Mesodermal cell (in vitro differentiated cells): Measurements from ENCODE around the gene ITGA6.

Experiments used
- H3K27ac ChIP-seq: 2 replicates; pipeline ENCODE4 v1.7.0; 2013; ENCODE audit warnings: mild to moderate bottlenecking, low read depth, low read length, moderate library complexity; ENCODE audit not compliant: severe bottlenecking
- H3K36me3 ChIP-seq: 2 replicates; pipeline ENCODE4 v1.7.1; 2013; ENCODE audit warnings: mild to moderate bottlenecking, low read length, moderate library complexity; ENCODE audit not compliant: control insufficient read depth, insufficient read depth
- H3K4me1 ChIP-seq: one replicate; pipeline ENCODE4 v1.7.1; 2013; ENCODE audit warnings: mild to moderate bottlenecking, low read length; ENCODE audit not compliant: insufficient read depth, control insufficient read depth, poor library complexity, severe bottlenecking
- H3K4me3 ChIP-seq: 2 replicates; pipeline ENCODE4 v1.7.0; 2013; ENCODE audit warnings: low read length, control low read depth, mild to moderate bottlenecking; ENCODE audit not compliant: insufficient read depth, poor library complexity, severe bottlenecking; ENCODE audit errors: extremely low read depth
- H3K9me3 ChIP-seq: 2 replicates; pipeline ENCODE4 v1.7.1; 2013; ENCODE audit warnings: mild to moderate bottlenecking, low read length, moderate library complexity; ENCODE audit not compliant: control insufficient read depth
- WGBS, 2 experiments: methylation state at CpG; one replicate each; pipeline ENCODE4 v1.1.5; 2013; ENCODE audit warnings: missing lambda C conversion rate in 2 of 2; ENCODE audit not compliant: insufficient coverage in 2 of 2; 5-methylcytosine and 5-hydroxymethylcytosine counted together

ITGA6 gene

GRCh38 chr2:172484706-172485105, 57.3 kb downstream of the ITGA6 start:
- no peak overlapping the region for H3K4me3 ChIP-seq
- H3K4me1 ChIP-seq: peaks cover 10% of the 10 kb centered on the region
- H3K27ac ChIP-seq: no peak overlapping the region
- peaks cover 55% of the 10 kb centered on the region for H3K36me3 ChIP-seq
- H3K9me3 ChIP-seq: no peaks in the 10 kb centered on the region
- 83 to 93% methylated on average over 1 to 2 of the region's 2 CpGs for WGBS, 2 experiments

- no peaks in the 10 kb centered on the region for H3K4me1 ChIP-seq
- 100% methylated on average over 2 to 3 of the region's 3 CpGs for WGBS, 2 experiments
- no peak overlapping the region for H3K4me3 ChIP-seq
- peaks cover 76% of the 10 kb centered on the region for H3K36me3 ChIP-seq
- no peak overlapping the region for H3K27ac ChIP-seq
- no peaks in the 10 kb centered on the region for H3K9me3 ChIP-seq
Observed at GRCh38 chr2:172488556-172488955, 61.2 kb downstream of the ITGA6 start.

- no peaks in the 10 kb centered on the region for H3K9me3 ChIP-seq
- no peak overlapping the region for H3K27ac ChIP-seq
- H3K36me3 ChIP-seq: peaks cover 86% of the 10 kb centered on the region
- no peaks in the 10 kb centered on the region for H3K4me1 ChIP-seq
- H3K4me3 ChIP-seq: no peak overlapping the region
Observed at GRCh38 chr2:172489681-172490080, 62.3 kb downstream of the ITGA6 start.

- no peaks in the 10 kb centered on the region for H3K9me3 ChIP-seq
- no peak overlapping the region for H3K4me3 ChIP-seq
- peaks cover 69% of the 10 kb centered on the region for H3K36me3 ChIP-seq
- WGBS, 2 experiments: 93 to 100% methylated on average over 2 of the region's 3 CpGs
- H3K27ac ChIP-seq: no peak overlapping the region
- H3K4me1 ChIP-seq: no peaks in the 10 kb centered on the region
Observed at GRCh38 chr2:172496160-172496608, 68.8 kb downstream of the ITGA6 start.

GRCh38 chr2:172507199-172507598, 79.8 kb downstream of the ITGA6 start:
- WGBS, 2 experiments: 70% methylated on average over 2 of the region's 4 CpGs
- H3K9me3 ChIP-seq: peaks cover 2% of the 10 kb centered on the region
- H3K27ac ChIP-seq: no peak overlapping the region
- peaks cover 16% of the 10 kb centered on the region for H3K36me3 ChIP-seq
- no peak overlapping the region for H3K4me3 ChIP-seq
- no peaks in the 10 kb centered on the region for H3K4me1 ChIP-seq

- peaks cover 23% of the 10 kb centered on the region for H3K9me3 ChIP-seq
- H3K4me3 ChIP-seq: no peak overlapping the region
- WGBS, 2 experiments: 86 to 100% methylated on average over 1 to 5 of the region's 6 CpGs
- H3K36me3 ChIP-seq: no peaks in the 10 kb centered on the region
- H3K27ac ChIP-seq: no peak overlapping the region
- no peaks in the 10 kb centered on the region for H3K4me1 ChIP-seq
Observed at GRCh38 chr2:172510088-172510487, 82.7 kb downstream of the ITGA6 start.

- Histone ChIP-seq H3K36me3 (no peaks in the 10 kb centered on the region), H3K4me1 (no peaks in the 10 kb centered on the region), H3K9me3 (peaks cover 26% of the 10 kb centered on the region), H3K4me3 (no peak overlapping the region), H3K27ac (no peak overlapping the region)
- 89 to 100% methylated on average over 3 of the region's 5 CpGs for WGBS, 2 experiments
Observed at GRCh38 chr2:172510548-172510947, 83.2 kb downstream of the ITGA6 start.

DNA sequence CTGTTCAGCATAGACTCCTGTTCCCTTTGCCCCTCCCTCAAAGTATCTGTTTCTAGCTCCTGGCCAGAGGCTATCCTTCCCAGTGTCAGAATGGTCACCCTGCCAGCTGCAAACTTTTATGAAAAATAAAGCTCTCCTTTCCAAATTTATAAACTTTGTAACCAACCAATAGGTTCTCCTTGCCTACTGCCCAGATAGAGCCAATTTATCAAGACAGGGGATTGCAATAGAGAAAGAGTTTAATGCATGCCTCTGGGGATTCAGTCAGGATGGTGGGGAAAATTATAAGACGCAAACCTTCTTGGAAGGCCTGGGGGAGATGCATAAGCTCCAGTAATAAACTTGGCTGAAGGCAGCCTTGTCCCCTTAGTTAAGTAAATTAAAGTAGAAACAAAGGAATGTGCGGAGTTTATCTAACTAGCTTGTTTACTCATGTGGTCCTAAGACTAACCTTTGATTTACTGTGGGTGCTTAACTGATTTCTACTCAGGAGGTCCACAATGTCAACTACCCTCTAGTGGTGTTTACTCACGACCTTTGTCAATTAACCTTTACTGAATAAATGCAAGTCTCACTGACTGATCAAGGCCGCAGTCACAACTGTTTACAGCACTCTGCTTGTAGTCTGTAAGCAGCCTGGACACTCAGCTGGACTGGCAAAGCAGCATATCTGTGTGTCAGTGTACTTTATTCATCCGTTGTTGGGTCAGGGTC, 85.6 kb downstream of the ITGA6 start:
- 96 to 98% methylated on average over 5 of the region's 5 CpGs for WGBS, 2 experiments
- Histone ChIP-seq H3K36me3 (no peaks in the 10 kb centered on the region), H3K9me3 (peaks cover 29% of the 10 kb centered on the region), H3K27ac (no peak overlapping the region), H3K4me1 (no peaks in the 10 kb centered on the region), H3K4me3 (no peak overlapping the region)

DNA sequence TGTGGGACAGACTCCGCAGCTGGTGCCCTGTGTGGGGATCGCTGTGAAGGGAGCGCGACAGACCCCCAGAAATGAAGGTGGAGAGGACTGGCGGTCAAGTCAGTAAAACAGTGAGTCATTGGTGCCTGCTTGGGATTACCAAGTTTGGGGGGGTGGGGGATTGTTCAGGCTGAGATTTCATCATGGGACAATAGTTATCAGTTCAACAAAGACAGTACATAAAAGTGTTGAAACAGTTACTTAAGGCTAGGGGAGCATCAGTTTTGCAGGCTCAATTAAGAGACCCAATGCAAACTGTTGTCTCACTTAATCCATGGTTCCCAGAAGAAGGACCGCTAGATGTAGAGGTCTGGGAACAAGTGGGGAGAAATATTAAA, 86.1 kb downstream of the ITGA6 start:
- H3K9me3 ChIP-seq: peaks cover 29% of the 10 kb centered on the region
- no peak overlapping the region for H3K27ac ChIP-seq
- no peaks in the 10 kb centered on the region for H3K36me3 ChIP-seq
- no peaks in the 10 kb centered on the region for H3K4me1 ChIP-seq
- WGBS, 2 experiments: 92 to 100% methylated on average over 5 to 6 of the region's 6 CpGs
- H3K4me3 ChIP-seq: no peak overlapping the region

DNA sequence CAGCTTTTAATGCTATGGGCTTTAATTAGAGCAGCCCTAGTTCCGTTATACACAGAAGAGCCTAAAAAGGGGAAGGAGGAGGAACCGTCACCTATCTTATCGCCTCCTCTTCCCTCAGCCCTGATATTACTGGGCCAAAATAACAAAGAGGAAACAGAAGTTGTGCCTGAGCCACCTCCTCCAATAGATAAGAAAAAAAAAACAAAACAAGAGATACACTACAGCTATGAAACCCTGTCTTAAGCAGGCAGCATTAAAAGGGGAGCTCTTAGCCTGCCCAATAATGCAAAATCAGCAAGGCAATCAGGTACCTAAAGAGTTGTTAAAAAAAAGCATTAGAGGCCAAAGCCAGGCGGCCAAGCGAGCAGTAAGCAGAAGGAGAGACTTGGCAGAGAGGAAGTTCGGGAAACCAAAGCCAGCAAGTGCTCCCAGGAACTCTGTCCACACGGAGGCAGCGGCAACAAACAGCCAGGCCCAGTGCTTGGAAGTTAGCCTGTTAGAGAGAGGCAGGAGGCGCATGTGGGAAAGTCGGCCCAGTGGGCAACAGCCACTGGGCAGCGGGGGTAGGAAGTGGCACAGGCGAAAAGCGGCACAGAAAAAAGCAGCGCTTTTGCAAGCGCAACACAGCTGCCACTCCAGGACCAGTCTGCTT, 86.7 kb downstream of the ITGA6 start:
- H3K36me3 ChIP-seq: no peaks in the 10 kb centered on the region
- H3K4me3 ChIP-seq: no peak overlapping the region
- no peaks in the 10 kb centered on the region for H3K4me1 ChIP-seq
- no peak overlapping the region for H3K27ac ChIP-seq
- peaks cover 29% of the 10 kb centered on the region for H3K9me3 ChIP-seq
- 82 to 84% methylated on average over 10 to 12 of the region's 15 CpGs for WGBS, 2 experiments

DNA sequence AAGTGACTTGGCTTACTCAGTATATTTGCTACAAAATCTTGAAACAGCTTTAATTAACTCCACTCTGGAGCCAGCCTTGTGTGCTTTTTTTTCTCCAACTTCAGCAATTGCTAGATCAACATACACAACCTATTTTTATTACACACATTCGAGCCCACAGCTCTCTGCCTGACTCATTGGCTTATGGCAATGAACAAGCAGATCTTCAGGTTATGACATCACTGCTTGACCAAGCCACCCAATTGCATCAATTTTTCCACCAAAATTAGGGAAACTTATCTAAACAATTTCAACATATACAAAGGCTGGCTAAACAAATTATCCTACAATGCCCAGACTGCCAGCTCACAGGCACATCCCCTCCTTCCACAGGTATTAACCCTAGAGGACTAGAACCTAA, 88.9 kb downstream of the ITGA6 start:
- peaks cover 29% of the 10 kb centered on the region for H3K9me3 ChIP-seq
- no peak overlapping the region for H3K27ac ChIP-seq
- H3K4me1 ChIP-seq: no peaks in the 10 kb centered on the region
- H3K4me3 ChIP-seq: no peak overlapping the region
- 100% methylated on average over 1 of the region's 1 CpG for whole genome bisulfite sequencing, 2 experiments
- no peaks in the 10 kb centered on the region for H3K36me3 ChIP-seq
